MCF 10A (cell line): ENCODE results near the gene ATP6V0A1. TPM values are rescaled to one million over a fixed set of nuclear protein-coding genes. Genes with fewer than 3 reads are reported as not detected.

Experiments used
- BruUV-seq: library from RNA; stranded (reverse); fragments of 400-500 nt; replicated peaks from 2 replicates; lab custom pipeline; 2021; lab: Mats Ljungman, UMichigan
- CTCF ChIA-PET: fragments of 300-600 bp; sonication (Branson Sonifier 250); formaldehyde crosslinking; extraction: SDS; loops from one replicate; lab custom pipeline; 2021; ENCODE audit warnings: antibody characterized with exemption, inconsistent platforms; lab: Yijun Ruan, JAX
- POLR2A ChIA-PET: fragments of 300-600, 350-650 bp; sonication (Branson Sonifier 250); formaldehyde crosslinking; extraction: SDS; loops from one replicate; lab custom pipeline; 2020; ENCODE audit warnings: antibody characterized with exemption, inconsistent platforms; lab: Yijun Ruan, JAX
- DNase-seq: peaks from one replicate; pipeline ENCODE4 v3.0.0-alpha.2; 2018; ENCODE audit not compliant: unreplicated experiment
- H3K27ac Mint-ChIP-seq: one replicate; pipeline ENCODE4 v1.8.0; 2022; ENCODE audit warnings: mild to moderate bottlenecking, low read depth, mixed read lengths; ENCODE audit not compliant: unreplicated experiment
- H3K27me3 Mint-ChIP-seq: one replicate; pipeline ENCODE4 v1.8.0; 2022; ENCODE audit warnings: mixed read lengths; ENCODE audit not compliant: insufficient read depth, unreplicated experiment
- H3K36me3 Mint-ChIP-seq: one replicate; pipeline ENCODE4 v1.8.0; 2022; ENCODE audit warnings: mild to moderate bottlenecking, moderate library complexity, mixed read lengths; ENCODE audit not compliant: insufficient read depth, unreplicated experiment
- H3K4me1 Mint-ChIP-seq: one replicate; pipeline ENCODE4 v1.8.0; 2022; ENCODE audit warnings: mixed read lengths; ENCODE audit not compliant: insufficient read depth, unreplicated experiment
- H3K4me3 Mint-ChIP-seq: one replicate; pipeline ENCODE4 v1.8.0; 2022; ENCODE audit warnings: mild to moderate bottlenecking, moderate library complexity, mixed read lengths; ENCODE audit not compliant: unreplicated experiment
- H3K9me3 Mint-ChIP-seq: one replicate; pipeline ENCODE4 v1.8.0; 2022; ENCODE audit warnings: mixed read lengths; ENCODE audit not compliant: unreplicated experiment
- CTCF ChIP-seq: fragments of 200-600 bp; IDR thresholded peaks from one replicate; pipeline ENCODE4 v1.8.0; 2022; ENCODE audit warnings: antibody characterized with exemption, mild to moderate bottlenecking; ENCODE audit not compliant: unreplicated experiment
- intact Hi-C: fragments of 100-400 bp; cut with micrococcal nuclease; formaldehyde crosslinking; loops from 2 replicates; pipeline ENCODE4 v1.14.1; 2022
- total RNA-seq: library from RNA; stranded (reverse); gene quantifications from 2 replicates; pipeline ENCODE4 v1.2.3, GENCODE V29; 2022

The ATP6V0A1 gene
- total RNA-seq, 1 experiment from 2014 or later: 56.0 TPM

DNA sequence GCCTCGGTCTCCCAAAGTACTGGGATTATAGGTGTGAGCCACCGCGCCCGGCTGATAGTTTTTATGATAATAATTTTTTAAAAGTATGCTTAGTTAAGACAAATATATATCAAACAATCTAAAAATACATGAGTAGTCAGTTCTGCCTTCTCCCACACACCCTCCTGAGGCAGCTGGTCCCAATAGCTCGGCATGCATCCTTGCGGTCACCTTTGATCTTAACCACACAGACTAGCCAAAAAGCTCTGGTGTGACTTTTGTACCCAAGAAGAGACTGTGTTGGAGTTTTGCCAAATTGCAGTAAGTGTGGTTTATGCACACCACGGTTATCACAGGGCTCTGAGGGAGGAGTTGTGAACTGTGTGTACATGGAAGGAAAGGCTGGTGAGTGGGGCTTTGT lies 25.6 kb downstream of the ATP6V0A1 start:
- TF ChIP-seq CTCF: no peak
- H3K36me3 Mint-ChIP-seq: peaks cover 95% of the 10 kb centered on the region
- H3K27ac Mint-ChIP-seq: no peak overlapping the region
- no peak for DNase-seq
- CTCF ChIA-PET: no interaction called here
- H3K4me3 Mint-ChIP-seq: no peak overlapping the region
- H3K27me3 Mint-ChIP-seq: no peaks in the 10 kb centered on the region
- POLR2A ChIA-PET: no interaction called here
- no peaks in the 10 kb centered on the region for H3K4me1 Mint-ChIP-seq
- no TSS peak for BruUV-seq
- no peaks in the 10 kb centered on the region for H3K9me3 Mint-ChIP-seq
- intact Hi-C loops: no loop called here

- peak; percentile 9 for DNase-seq
Measured at GRCh38 chr17:42485680-42486079, 27.0 kb downstream of the ATP6V0A1 start.

DNA sequence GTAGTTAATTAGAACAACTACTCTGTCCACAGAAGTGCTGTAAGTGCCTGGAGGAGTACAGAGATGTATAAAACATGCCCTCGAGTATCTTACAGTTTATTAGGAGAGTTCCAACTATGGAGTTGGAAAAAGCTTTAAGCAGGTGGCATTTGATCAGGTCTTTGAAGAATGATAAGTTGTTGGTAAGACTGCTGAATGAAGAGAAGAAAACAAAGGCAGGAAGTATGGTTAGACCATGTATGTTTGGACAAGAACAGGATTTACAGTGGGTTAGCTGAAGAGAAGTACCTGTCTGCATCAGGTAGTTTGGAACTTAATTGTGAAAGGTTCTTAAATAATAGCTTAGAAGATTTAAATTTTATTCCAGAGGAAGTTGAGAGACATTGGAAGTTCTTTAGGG lies 29.4 kb downstream of the ATP6V0A1 start:
- H3K9me3 Mint-ChIP-seq: no peaks in the 10 kb centered on the region
- H3K4me1 Mint-ChIP-seq: no peaks in the 10 kb centered on the region
- no peak for TF ChIP-seq CTCF
- POLR2A ChIA-PET: interaction anchor here (1.0 kb wide), 1 partner anchor 29 kb away, joined by 3 read pairs; no protein-coding TSS in a partner anchor
- no peak overlapping the region for H3K4me3 Mint-ChIP-seq
- intact Hi-C loops: no loop called here
- H3K27me3 Mint-ChIP-seq: no peaks in the 10 kb centered on the region
- no peak for DNase-seq
- CTCF ChIA-PET: interaction anchor here (0.6 kb wide), 1 partner anchor 16 kb away, joined by 3 read pairs; no protein-coding TSS in a partner anchor
- BruUV-seq: no TSS peak
- H3K36me3 Mint-ChIP-seq: peaks cover 92% of the 10 kb centered on the region
- H3K27ac Mint-ChIP-seq: no peak overlapping the region

More at GRCh38 chr17:42485680-42486079, 27.0 kb downstream of the ATP6V0A1 start:
- Mint-ChIP-seq H3K4me3 (no peak overlapping the region), H3K27me3 (no peaks in the 10 kb centered on the region), H3K27ac (no peak overlapping the region), H3K9me3 (no peaks in the 10 kb centered on the region), H3K4me1 (no peaks in the 10 kb centered on the region), H3K36me3 (peaks cover 92% of the 10 kb centered on the region)
- ChIA-PET POLR2A (interaction anchor here (0.5 to 0.7 kb wide), 2 partner anchors 349 to 494 kb away, joined by 3 to 4 read pairs; partner anchors contain the start of genes PTGES3L and RUNDC1), CTCF (interaction anchor here (0.6 kb wide), 1 partner anchor 1860 kb away, joined by 5 read pairs; no protein-coding TSS in a partner anchor)
- intact Hi-C loops: no loop called here
- TF ChIP-seq CTCF: no peak
- BruUV-seq: no TSS peak

- Mint-ChIP-seq H3K9me3 (no peaks in the 10 kb centered on the region), H3K36me3 (peaks cover 92% of the 10 kb centered on the region), H3K4me3 (no peak overlapping the region), H3K27ac (no peak overlapping the region), H3K27me3 (no peaks in the 10 kb centered on the region), H3K4me1 (no peaks in the 10 kb centered on the region)
- no peak for TF ChIP-seq CTCF
- CTCF ChIA-PET: interaction anchor here (0.6 kb wide), 1 partner anchor 129 kb away, joined by 3 read pairs; no protein-coding TSS in a partner anchor
- no peak for DNase-seq
- BruUV-seq: no TSS peak
- intact Hi-C loops: no loop called here
- POLR2A ChIA-PET: no interaction called here
Measured at GRCh38 chr17:42493319-42493718, 34.6 kb downstream of the ATP6V0A1 start.
